Mammary epithelial cell (primary cell): ENCODE results near the gene MICAL3.

Experiments used
- CTCF ChIP-seq, 2 donors: IDR thresholded peaks in 1 of 2; conservative IDR thresholded peaks in 1 of 2; 2 replicates each; pipeline ENCODE4 v1.5.1; 2011 to 2012; ENCODE audit warnings: inconsistent platforms in 2 of 2, low read length in 2 of 2, mild to moderate bottlenecking in 2 of 2, control low read depth in 1 of 2, low read depth in 1 of 2; ENCODE audit not compliant: insufficient read depth in 1 of 2; ENCODE audit errors: extremely low read depth in 1 of 2
- EZH2 ChIP-seq: IDR thresholded peaks from 2 replicates; pipeline ENCODE4 v1.6.1; 2012; ENCODE audit warnings: low read length, inconsistent platforms, borderline replicate concordance

GRCh38 chr22:17847360-17848078, 176.8 kb downstream of the MICAL3 start:
- TF ChIP-seq CTCF (conservative IDR thresholded peaks at IDR 0.05 in 1 of 2, IDR thresholded peaks at IDR 0.05 in 1 of 2; ENCODE audit: extremely low read depth in 1 of 2, insufficient read depth in 1 of 2, low read depth in 1 of 2, low read length in 2 of 2) (no peak), EZH2 (no peak)
